GM10847 (cell line): ENCODE results near the gene NPL.

ENCODE experiments used
- POLR2A ChIP-seq: IDR thresholded peaks from 2 replicates; pipeline ENCODE4 v1.6.1; 2011; ENCODE audit not compliant: insufficient read length; ENCODE audit errors: extremely low read depth

Gene NPL

DNA sequence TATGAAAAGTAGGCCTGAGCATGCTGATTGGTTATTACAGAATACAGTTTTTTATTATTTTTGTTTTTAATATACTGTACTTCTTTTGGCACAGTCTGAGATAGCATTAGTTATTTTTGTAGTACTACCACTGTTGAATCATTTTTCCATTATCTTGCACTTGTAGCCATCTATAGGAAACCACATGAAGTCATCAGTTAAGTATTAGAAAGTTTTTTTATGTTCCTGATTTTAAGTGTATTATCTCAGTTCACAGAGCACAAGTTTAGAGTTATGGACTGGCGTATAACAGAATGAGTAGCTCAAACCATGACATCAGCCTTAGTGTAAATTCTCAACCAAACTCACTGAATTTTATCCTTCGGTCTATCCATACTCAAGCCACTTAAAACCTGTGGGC is 72.4 kb downstream of the NPL start:
- TF ChIP-seq POLR2A = no peak

DNA sequence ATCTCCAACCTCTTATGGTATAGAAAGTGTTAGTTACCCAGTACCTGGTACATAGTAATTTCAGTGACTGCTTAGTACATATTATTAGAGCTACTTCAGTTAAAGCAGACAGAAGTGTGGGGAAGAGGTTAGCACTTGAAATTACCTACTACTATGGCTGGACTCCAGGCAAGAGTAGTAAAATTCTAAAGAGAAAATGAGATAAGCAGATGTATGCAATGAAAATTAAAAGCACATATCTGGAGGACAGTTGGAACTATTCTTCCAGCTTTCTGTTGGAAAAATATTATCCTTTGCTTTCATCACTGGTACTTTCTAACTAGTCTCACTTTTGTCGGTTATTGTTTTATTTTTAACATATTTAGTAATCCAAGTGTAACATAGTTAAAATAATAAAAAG is 73.3 kb downstream of the NPL start:
- no peak for TF ChIP-seq POLR2A

DNA sequence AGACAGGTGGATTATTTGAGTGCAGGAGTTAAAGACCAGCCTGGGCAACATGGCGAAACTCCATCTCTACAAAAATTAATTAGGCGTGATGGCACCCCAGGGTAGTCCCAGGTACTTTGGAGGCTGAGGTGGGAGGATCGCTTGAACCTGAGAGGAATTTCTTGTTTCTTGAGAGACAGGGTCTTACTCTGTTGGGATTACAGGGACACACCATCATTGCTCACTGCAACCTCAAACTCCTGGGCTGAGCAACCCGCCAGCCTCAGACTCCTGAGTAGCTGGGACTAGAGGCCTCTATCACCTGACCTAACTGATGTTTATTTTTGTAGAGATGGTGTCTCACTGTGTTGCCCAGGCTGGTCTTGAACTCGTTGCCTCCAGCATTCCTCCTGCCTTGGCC is 74.4 kb downstream of the NPL start:
- no peak for TF ChIP-seq POLR2A

DNA sequence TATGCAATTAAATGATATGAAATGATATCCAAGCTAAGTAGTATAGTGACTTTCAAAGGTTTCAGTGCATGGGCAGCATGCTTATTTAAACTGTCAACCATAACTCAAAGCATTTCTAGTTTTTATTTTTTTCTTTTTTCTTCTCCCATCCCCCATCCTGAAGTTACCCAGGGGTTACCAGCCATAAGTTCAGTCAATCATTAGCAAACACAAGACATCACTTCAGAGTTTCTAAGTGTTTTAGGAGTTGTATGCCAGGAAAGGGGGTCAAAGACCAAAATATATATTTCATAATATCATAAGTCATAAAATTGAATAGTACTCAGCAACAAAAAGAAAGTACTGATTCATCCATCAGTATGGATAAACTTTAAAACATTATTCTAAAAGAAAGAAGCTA is 78.3 kb downstream of the NPL start:
- no peak for TF ChIP-seq POLR2A

DNA sequence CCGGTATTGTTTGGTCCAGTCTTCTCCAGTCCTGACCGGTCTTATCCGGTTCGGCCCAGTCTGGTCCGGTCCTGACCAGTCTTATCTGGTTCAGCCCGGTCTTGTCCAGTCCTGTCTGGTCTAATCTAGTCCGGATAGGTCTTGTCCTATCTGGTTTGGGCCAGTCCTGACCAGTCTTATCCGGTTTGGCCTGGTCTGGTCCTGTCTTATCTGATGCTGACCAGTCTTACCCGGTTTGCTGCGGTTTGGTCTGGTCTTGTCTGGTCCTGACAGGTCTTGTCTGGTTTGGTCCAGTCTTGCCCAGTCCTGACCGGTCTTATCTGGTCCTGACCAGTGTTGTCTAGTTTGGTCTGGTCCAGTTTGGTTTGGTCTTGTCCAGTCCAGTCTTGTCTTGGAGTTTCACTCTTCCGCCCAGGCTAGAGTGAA is 79.7 kb downstream of the NPL start:
- TF ChIP-seq POLR2A = no peak

DNA sequence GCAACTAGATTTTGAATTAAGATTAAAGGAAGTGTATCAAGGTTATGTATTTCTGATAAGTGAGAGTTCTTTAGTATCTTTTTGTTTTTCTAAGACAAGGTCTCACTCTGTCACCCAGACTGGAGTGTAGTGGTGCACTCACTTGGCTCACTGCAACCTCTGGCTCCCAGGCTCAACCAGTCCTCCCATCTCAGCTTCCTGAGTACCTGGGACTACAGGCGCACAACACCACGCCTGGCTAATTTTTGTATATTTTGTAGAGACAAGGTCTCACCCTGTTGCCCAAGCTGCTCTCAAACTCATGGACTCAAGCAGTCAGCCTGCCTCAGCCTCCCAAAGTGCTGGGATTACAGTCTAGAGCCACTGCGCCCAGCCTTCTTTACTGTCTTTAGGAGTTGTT is 83.3 kb downstream of the NPL start:
- TF ChIP-seq POLR2A = no peak

DNA sequence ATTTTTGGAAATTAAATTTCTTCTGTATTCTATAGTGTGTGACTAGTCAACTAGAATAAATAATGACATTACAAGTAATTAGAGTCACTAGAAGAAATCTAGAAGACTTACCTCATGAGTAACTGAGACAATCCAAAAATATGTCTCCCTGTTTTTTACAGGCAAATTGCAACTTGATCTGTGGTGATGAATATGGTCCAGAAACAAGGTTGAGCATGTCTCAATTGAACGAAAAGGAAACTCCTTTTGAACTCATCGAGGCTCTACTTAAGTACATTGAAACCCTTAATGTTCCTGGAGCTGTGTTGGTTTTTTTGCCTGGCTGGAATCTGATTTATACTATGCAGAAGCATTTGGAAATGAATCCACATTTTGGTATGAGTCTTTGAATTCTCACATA is 86.3 kb downstream of the NPL start:
- no peak for TF ChIP-seq POLR2A

DNA sequence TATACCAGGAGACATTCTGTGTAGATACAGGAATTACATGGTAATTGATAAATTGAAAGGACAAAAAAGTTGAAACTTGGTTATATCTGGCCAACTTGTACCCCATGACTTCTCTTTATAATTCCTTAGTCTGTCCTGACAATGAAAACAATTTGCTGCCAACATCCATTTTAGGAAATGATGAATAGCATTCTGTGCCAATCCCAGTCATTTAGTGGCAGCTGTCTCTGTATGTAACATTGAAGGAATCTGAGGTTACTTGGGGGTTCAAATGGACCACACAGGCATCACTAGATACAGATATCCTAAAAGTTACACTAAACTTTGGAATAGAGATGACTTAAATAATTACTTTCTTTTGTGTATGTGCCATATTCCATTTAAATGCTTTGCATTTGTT is 87.8 kb downstream of the NPL start:
- TF ChIP-seq POLR2A = no peak

DNA sequence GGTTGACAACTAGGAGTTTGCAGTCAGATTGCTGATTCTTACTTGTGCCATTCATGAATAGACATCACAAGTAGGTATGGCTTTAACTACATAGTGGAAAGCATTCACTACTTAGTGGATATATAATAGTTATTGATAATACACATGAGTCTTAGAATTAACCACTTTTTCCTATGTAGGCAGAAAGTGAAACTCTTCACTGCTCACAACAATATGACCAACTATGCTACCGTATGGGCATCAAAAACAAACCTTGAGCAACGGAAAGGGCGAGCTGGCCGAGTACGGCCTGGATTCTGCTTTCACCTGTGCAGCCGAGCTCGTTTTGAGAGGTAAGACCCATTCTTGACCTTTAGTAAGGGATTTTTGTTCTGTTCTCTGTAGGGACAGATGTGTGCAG is 88.3 kb downstream of the NPL start:
- TF ChIP-seq POLR2A = no peak
